OCI-LY7 (cell line): ENCODE data around the gene SPATA33. TPM values are rescaled to one million over a fixed set of nuclear protein-coding genes. Genes with fewer than 3 reads are reported as not detected.

ENCODE experiments used
- BruUV-seq: library from RNA; stranded (reverse); fragments of 400-500 nt; replicated peaks from 2 replicates; lab custom pipeline; 2021; lab: Mats Ljungman, UMichigan
- CTCF ChIA-PET: fragments of 300-600 bp; sonication (Branson Sonifier 250); formaldehyde crosslinking; loops from one replicate; lab custom pipeline; 2022; ENCODE audit warnings: antibody characterized with exemption; ENCODE audit not compliant: unreplicated experiment; lab: Charles Lee
- POLR2A ChIA-PET: fragments of 300-600 bp; sonication (Branson Sonifier 250); formaldehyde crosslinking; loops from one replicate; lab custom pipeline; 2022; ENCODE audit warnings: antibody characterized with exemption; lab: Charles Lee
- DNase-seq: peaks from one replicate; pipeline ENCODE4 v3.0.0-alpha.2; 2015; ENCODE audit warnings: low spot score
- H2AFZ ChIP-seq: fragments of 200-600 bp; sonication (generic), shearing (Covaris generic); 2 replicates; pipeline ENCODE4 v1.6.1; 2014; ENCODE audit warnings: mild to moderate bottlenecking, antibody characterized with exemption, low read length, moderate library complexity
- H3K27ac ChIP-seq: fragments of 200-600 bp; sonication (generic); 2 replicates; pipeline ENCODE4 v1.5.1; 2014; ENCODE audit warnings: mixed run types, low read depth, mild to moderate bottlenecking, moderate library complexity, low read length, inconsistent platforms; ENCODE audit not compliant: poor library complexity, severe bottlenecking
- H3K36me3 ChIP-seq: fragments of 200-600 bp; sonication (generic); 2 replicates; pipeline ENCODE4 v1.6.1; 2014; ENCODE audit warnings: mild to moderate bottlenecking, antibody characterized with exemption, low read length, moderate library complexity, mixed read lengths; ENCODE audit not compliant: insufficient read depth
- H3K4me1 ChIP-seq: fragments of 200-600 bp; sonication (generic); 2 replicates; pipeline ENCODE4 v1.5.1; 2014; ENCODE audit warnings: mild to moderate bottlenecking, low read length; ENCODE audit not compliant: insufficient read depth, poor library complexity, severe bottlenecking
- H3K4me2 ChIP-seq: fragments of 200-600 bp; sonication (generic); 2 replicates; pipeline ENCODE4 v1.6.1; 2014; ENCODE audit warnings: mild to moderate bottlenecking, low read length
- H3K4me3 ChIP-seq: fragments of 200-600 bp; sonication (generic); 2 replicates; pipeline ENCODE4 v1.5.1; 2014; ENCODE audit warnings: mild to moderate bottlenecking, low read depth, low read length; ENCODE audit not compliant: poor library complexity, severe bottlenecking
- H3K79me2 ChIP-seq: fragments of 200-600 bp; sonication (generic); 2 replicates; pipeline ENCODE4 v1.6.1; 2016; ENCODE audit warnings: low read depth, mild to moderate bottlenecking, low read length, moderate library complexity, mixed read lengths; ENCODE audit not compliant: insufficient read depth
- H3K9me2 ChIP-seq: fragments of 200-600 bp; sonication (generic); 2 replicates; pipeline ENCODE4 v1.6.1; 2016; ENCODE audit warnings: mild to moderate bottlenecking, low read length, mixed read lengths; ENCODE audit not compliant: insufficient read depth
- H3K9me3 ChIP-seq: fragments of 200-600 bp; sonication (generic); 2 replicates; pipeline ENCODE4 v1.6.1; 2014; ENCODE audit warnings: mild to moderate bottlenecking, mixed run types, low read length, mixed read lengths
- H4K20me1 ChIP-seq: fragments of 200-600 bp; sonication (generic); 2 replicates; pipeline ENCODE4 v1.6.1; 2014; ENCODE audit warnings: mild to moderate bottlenecking, antibody characterized with exemption, low read length, moderate library complexity, mixed read lengths; ENCODE audit not compliant: insufficient read depth
- EZH2phosphoT487 ChIP-seq: fragments of 200-600 bp; sonication (generic); IDR thresholded peaks from 2 replicates; pipeline ENCODE4 v1.6.1; 2018; ENCODE audit warnings: low read depth, borderline replicate concordance, mild to moderate bottlenecking, mixed run types, antibody characterized with exemption, low read length, moderate library complexity, mixed read lengths
- intact Hi-C: fragments of 100-400 bp; cut with micrococcal nuclease; formaldehyde crosslinking; loops from one replicate; pipeline ENCODE4 v1.10.0; 2022; ENCODE audit not compliant: unreplicated experiment
- total RNA-seq, 2 experiments: library from RNA; depleted of rRNA in 1 of 2; stranded (reverse); fragments of >200 nt in 1 of 2; shearing (Covaris generic) in 1 of 2; gene quantifications; 2 replicates each; pipeline ENCODE4 v1.2.3, GENCODE V29; 2014 to 2022
- TF ChIP-seq, protein P1 (sequence below): fragments of 200-600 bp; sonication (generic); conservative IDR thresholded peaks from 2 replicates; pipeline ENCODE4 v1.5.1; 2014; ENCODE audit warnings: mild to moderate bottlenecking, antibody characterized with exemption, low read length, moderate library complexity, mixed read lengths

The SPATA33 gene
- total RNA-seq, 2 experiments from 2014 or later: 9.4 to 17.3 TPM

GRCh38 chr16:89655062-89655643, 2.5 kb upstream of the SPATA33 start:
- Histone ChIP-seq H3K4me1 (peaks cover 13% of the 10 kb centered on the region), H3K9me3 (no peaks in the 10 kb centered on the region), H3K27ac (no peak overlapping the region), H3K9me2 (no peaks in the 10 kb centered on the region), H2AFZ (no peak overlapping the region), H4K20me1 (no peaks in the 10 kb centered on the region), H3K36me3 (peaks cover 25% of the 10 kb centered on the region; the same call in 1 of the 2 replicates), H3K4me2 (no peak overlapping the region), H3K4me3 (no peak overlapping the region), H3K79me2 (peaks cover 26% of the 10 kb centered on the region)
- ChIA-PET POLR2A (interaction anchor here (1.1 kb wide), 1 partner anchor 14 kb away, joined by 3 read pairs; no protein-coding TSS in a partner anchor), CTCF (no interaction called here)
- DNase-seq: no peak
- BruUV-seq: no TSS peak
- intact Hi-C loops: loop anchor here (5.0 kb wide), 2 partner anchors 93 to 1003 kb away; partner anchors contain the start of genes CYBA and RPL13
- TF ChIP-seq EZH2phosphoT487: no peak
- TF ChIP-seq, protein P1, sequence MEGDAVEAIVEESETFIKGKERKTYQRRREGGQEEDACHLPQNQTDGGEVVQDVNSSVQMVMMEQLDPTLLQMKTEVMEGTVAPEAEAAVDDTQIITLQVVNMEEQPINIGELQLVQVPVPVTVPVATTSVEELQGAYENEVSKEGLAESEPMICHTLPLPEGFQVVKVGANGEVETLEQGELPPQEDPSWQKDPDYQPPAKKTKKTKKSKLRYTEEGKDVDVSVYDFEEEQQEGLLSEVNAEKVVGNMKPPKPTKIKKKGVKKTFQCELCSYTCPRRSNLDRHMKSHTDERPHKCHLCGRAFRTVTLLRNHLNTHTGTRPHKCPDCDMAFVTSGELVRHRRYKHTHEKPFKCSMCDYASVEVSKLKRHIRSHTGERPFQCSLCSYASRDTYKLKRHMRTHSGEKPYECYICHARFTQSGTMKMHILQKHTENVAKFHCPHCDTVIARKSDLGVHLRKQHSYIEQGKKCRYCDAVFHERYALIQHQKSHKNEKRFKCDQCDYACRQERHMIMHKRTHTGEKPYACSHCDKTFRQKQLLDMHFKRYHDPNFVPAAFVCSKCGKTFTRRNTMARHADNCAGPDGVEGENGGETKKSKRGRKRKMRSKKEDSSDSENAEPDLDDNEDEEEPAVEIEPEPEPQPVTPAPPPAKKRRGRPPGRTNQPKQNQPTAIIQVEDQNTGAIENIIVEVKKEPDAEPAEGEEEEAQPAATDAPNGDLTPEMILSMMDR: no peak

GRCh38 chr16:89656435-89657121, 1.1 kb upstream of the SPATA33 start:
- Histone ChIP-seq H3K27ac (no peak overlapping the region), H3K79me2 (peaks cover 26% of the 10 kb centered on the region), H3K9me3 (no peaks in the 10 kb centered on the region), H3K9me2 (no peaks in the 10 kb centered on the region), H4K20me1 (no peaks in the 10 kb centered on the region), H3K4me3 (peak overlapping the region; percentile 98), H2AFZ (no peak overlapping the region), H3K4me2 (peak overlapping the region; percentile 97), H3K4me1 (peaks cover 13% of the 10 kb centered on the region), H3K36me3 (peaks cover 32% of the 10 kb centered on the region)
- no TSS peak for BruUV-seq
- intact Hi-C loops: loop anchor here (5.0 kb wide), 2 partner anchors 94 to 1004 kb away; partner anchors contain the start of genes CYBA and RPL13
- POLR2A ChIA-PET: no interaction called here
- CTCF ChIA-PET: interaction anchor here (0.6 kb wide), 1 partner anchor 85 kb away, joined by 3 read pairs; no protein-coding TSS in a partner anchor
- no peak for DNase-seq
- TF ChIP-seq, protein P1: no peak
- TF ChIP-seq EZH2phosphoT487: no peak
